IMR-90 (cell line): ENCODE measurements around the gene CSNK1D.

Experiments used
- BHLHE40 ChIP-seq: fragments of 150-350 bp; IDR thresholded peaks from 2 replicates; pipeline ENCODE4 v1.6.1; 2016; ENCODE audit warnings: mild to moderate bottlenecking, low read depth, low read length
- CEBPB ChIP-seq: IDR thresholded peaks from 2 replicates; pipeline ENCODE4 v1.6.1; 2012; ENCODE audit warnings: low read depth, low read length, improper control_type of control experiment
- CHD1 ChIP-seq: IDR thresholded peaks from 2 replicates; pipeline ENCODE4 v1.6.1; 2012; ENCODE audit warnings: low read depth, low read length, improper control_type of control experiment
- MAFK ChIP-seq: IDR thresholded peaks from 2 replicates; pipeline ENCODE4 v1.6.1; 2012; ENCODE audit warnings: low read depth, low read length, improper control_type of control experiment
- MAZ ChIP-seq: IDR thresholded peaks from 2 replicates; pipeline ENCODE4 v1.6.1; 2012; ENCODE audit warnings: low read depth, mild to moderate bottlenecking, low read length, improper control_type of control experiment, moderate library complexity, borderline replicate concordance
- MXI1 ChIP-seq: IDR thresholded peaks from 2 replicates; pipeline ENCODE4 v1.6.1; 2012; ENCODE audit warnings: low read depth, mild to moderate bottlenecking, low read length, moderate library complexity, borderline replicate concordance
- NFE2L2 ChIP-seq: fragments of 150-350 bp; IDR thresholded peaks from 2 replicates; pipeline ENCODE4 v1.6.1; 2016; ENCODE audit warnings: low read depth, mild to moderate bottlenecking, low read length
- POLR2A ChIP-seq: IDR thresholded peaks from 2 replicates; pipeline ENCODE4 v1.6.1; 2012; ENCODE audit warnings: mild to moderate bottlenecking, low read depth, low read length
- RAD21 ChIP-seq: IDR thresholded peaks from 2 replicates; pipeline ENCODE4 v1.6.1; 2012; ENCODE audit warnings: low read length, improper control_type of control experiment
- RFX5 ChIP-seq: IDR thresholded peaks from 2 replicates; pipeline ENCODE4 v1.8.0; 2012; ENCODE audit warnings: low read depth, mild to moderate bottlenecking, low read length, moderate library complexity
- SMC3 ChIP-seq: fragments of 150-350 bp; IDR thresholded peaks from 2 replicates; pipeline ENCODE4 v1.6.1; 2016; ENCODE audit warnings: low read depth, mild to moderate bottlenecking, antibody characterized with exemption, low read length, moderate library complexity
- TF ChIP-seq, protein P1 (sequence below): conservative IDR thresholded peaks from 2 replicates; pipeline ENCODE4 v1.5.1; 2012; ENCODE audit warnings: mild to moderate bottlenecking, low read depth, low read length, improper control_type of control experiment
- TF ChIP-seq, protein P2 (sequence below): fragments of 150-350 bp; IDR thresholded peaks from 2 replicates; pipeline ENCODE4 v1.6.1; 2016; ENCODE audit warnings: low read depth, mild to moderate bottlenecking, low read length, moderate library complexity, borderline replicate concordance
- TF ChIP-seq, protein P3 (sequence below): fragments of 150-350 bp; IDR thresholded peaks from 2 replicates; pipeline ENCODE4 v1.6.1; 2017; ENCODE audit warnings: mild to moderate bottlenecking, antibody characterized with exemption, low read length, low read depth

DNA sequence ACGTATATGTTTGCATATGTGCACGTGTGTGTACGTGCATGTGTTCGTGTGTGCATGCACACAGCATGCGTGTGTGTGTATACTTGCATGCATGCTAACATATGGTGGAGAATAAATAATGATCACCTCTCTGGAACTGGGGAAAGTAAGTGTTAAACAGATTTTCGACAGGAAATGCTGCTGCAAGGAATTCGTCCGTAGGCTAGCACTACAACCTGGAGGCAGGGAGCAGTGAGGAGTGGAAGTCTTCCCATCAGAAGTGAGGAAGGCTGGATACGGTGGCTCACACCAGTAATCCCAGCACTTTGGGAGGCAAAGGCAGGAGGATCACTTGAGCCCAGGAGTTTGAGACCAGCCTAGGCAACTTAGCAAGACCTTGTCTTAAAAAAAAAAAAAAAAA is 4.8 kb upstream of the CSNK1D start:
- TF ChIP-seq, protein P1, sequence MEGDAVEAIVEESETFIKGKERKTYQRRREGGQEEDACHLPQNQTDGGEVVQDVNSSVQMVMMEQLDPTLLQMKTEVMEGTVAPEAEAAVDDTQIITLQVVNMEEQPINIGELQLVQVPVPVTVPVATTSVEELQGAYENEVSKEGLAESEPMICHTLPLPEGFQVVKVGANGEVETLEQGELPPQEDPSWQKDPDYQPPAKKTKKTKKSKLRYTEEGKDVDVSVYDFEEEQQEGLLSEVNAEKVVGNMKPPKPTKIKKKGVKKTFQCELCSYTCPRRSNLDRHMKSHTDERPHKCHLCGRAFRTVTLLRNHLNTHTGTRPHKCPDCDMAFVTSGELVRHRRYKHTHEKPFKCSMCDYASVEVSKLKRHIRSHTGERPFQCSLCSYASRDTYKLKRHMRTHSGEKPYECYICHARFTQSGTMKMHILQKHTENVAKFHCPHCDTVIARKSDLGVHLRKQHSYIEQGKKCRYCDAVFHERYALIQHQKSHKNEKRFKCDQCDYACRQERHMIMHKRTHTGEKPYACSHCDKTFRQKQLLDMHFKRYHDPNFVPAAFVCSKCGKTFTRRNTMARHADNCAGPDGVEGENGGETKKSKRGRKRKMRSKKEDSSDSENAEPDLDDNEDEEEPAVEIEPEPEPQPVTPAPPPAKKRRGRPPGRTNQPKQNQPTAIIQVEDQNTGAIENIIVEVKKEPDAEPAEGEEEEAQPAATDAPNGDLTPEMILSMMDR: no peak
- no peak for TF ChIP-seq NFE2L2
- TF ChIP-seq RFX5: no peak
- TF ChIP-seq MAFK: no peak
- TF ChIP-seq, protein P2, sequence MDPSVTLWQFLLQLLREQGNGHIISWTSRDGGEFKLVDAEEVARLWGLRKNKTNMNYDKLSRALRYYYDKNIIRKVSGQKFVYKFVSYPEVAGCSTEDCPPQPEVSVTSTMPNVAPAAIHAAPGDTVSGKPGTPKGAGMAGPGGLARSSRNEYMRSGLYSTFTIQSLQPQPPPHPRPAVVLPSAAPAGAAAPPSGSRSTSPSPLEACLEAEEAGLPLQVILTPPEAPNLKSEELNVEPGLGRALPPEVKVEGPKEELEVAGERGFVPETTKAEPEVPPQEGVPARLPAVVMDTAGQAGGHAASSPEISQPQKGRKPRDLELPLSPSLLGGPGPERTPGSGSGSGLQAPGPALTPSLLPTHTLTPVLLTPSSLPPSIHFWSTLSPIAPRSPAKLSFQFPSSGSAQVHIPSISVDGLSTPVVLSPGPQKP: no peak
- TF ChIP-seq CEBPB: no peak
- no peak for TF ChIP-seq POLR2A
- no peak for TF ChIP-seq MXI1
- TF ChIP-seq SMC3: no peak
- no peak for TF ChIP-seq MAZ
- TF ChIP-seq RAD21: no peak
- no peak for TF ChIP-seq CHD1
- TF ChIP-seq, protein P3, sequence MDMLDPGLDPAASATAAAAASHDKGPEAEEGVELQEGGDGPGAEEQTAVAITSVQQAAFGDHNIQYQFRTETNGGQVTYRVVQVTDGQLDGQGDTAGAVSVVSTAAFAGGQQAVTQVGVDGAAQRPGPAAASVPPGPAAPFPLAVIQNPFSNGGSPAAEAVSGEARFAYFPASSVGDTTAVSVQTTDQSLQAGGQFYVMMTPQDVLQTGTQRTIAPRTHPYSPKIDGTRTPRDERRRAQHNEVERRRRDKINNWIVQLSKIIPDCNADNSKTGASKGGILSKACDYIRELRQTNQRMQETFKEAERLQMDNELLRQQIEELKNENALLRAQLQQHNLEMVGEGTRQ: no peak
- no peak for TF ChIP-seq BHLHE40
